ENCODE data around the gene JPH4.
"Not testable (repeated sequence)": the region's sequence is repeated elsewhere in the genome, so short reads cannot be mapped to it uniquely, and the experiment has no call there.

Gene JPH4

GRCh38 chr14:23601845-23602180 lies 23.2 kb upstream of the JPH4 start:
- TF ChIP-seq POLR2A (IDR thresholded peaks at IDR 0.05; ENCODE audit: extremely low read depth, insufficient read length) (no peak), MAX (IDR thresholded peaks at IDR 0.05; ENCODE audit: low read depth, low read length) (no peak), MYC (IDR thresholded peaks at IDR 0.05; ENCODE audit: low read depth, low read length) (no peak), CTCF (IDR thresholded peaks at IDR 0.05; ENCODE audit: low read depth, low read length) (no peak)
- H3K4me3 ChIP-seq (ENCODE audit: low read depth, low read length): no peak overlapping the region
- no peak for DNase-seq (ENCODE audit: low read depth)

- H3K4me3 ChIP-seq (ENCODE audit: low read depth, low read length): no peak overlapping the region
- no peak for DNase-seq (ENCODE audit: low read depth)
- TF ChIP-seq CTCF (IDR thresholded peaks at IDR 0.05; ENCODE audit: low read depth, low read length): no peak
- no peak for TF ChIP-seq MAX (IDR thresholded peaks at IDR 0.05; ENCODE audit: low read depth, low read length)
- TF ChIP-seq MYC (IDR thresholded peaks at IDR 0.05; ENCODE audit: low read depth, low read length): no peak
- no peak for TF ChIP-seq POLR2A (IDR thresholded peaks at IDR 0.05; ENCODE audit: extremely low read depth, insufficient read length)
Measured at GRCh38 chr14:23601424-23601823, 22.8 kb upstream of the JPH4 start.

- no peak for DNase-seq (ENCODE audit: low read depth)
- no peak overlapping the region for H3K4me3 ChIP-seq (ENCODE audit: low read depth, low read length)
- TF ChIP-seq MAX (IDR thresholded peaks at IDR 0.05; ENCODE audit: low read depth, low read length): no peak
- no peak for TF ChIP-seq MYC (IDR thresholded peaks at IDR 0.05; ENCODE audit: low read depth, low read length)
- TF ChIP-seq CTCF (IDR thresholded peaks at IDR 0.05; ENCODE audit: low read depth, low read length): no peak
- TF ChIP-seq POLR2A (IDR thresholded peaks at IDR 0.05; ENCODE audit: extremely low read depth, insufficient read length): no peak
Measured at GRCh38 chr14:23600806-23601205, 22.2 kb upstream of the JPH4 start.

- H3K4me3 ChIP-seq (ENCODE audit: low read depth, low read length): no peak overlapping the region
- no peak for DNase-seq (ENCODE audit: low read depth)
- TF ChIP-seq CTCF (IDR thresholded peaks at IDR 0.05; ENCODE audit: low read depth, low read length): no peak
- no peak for TF ChIP-seq MAX (IDR thresholded peaks at IDR 0.05; ENCODE audit: low read depth, low read length)
- no peak for TF ChIP-seq MYC (IDR thresholded peaks at IDR 0.05; ENCODE audit: low read depth, low read length)
- TF ChIP-seq POLR2A (IDR thresholded peaks at IDR 0.05; ENCODE audit: extremely low read depth, insufficient read length): no peak
Measured at GRCh38 chr14:23600322-23600707, 21.7 kb upstream of the JPH4 start.

- not testable (repeated sequence) for H3K4me3 ChIP-seq (ENCODE audit: low read depth, low read length); DNase-seq (ENCODE audit: low read depth)
Measured at GRCh38 chr14:23594191-23594590, 15.6 kb upstream of the JPH4 start.

- TF ChIP-seq POLR2A (IDR thresholded peaks at IDR 0.05; ENCODE audit: extremely low read depth, insufficient read length) (no peak), MYC (IDR thresholded peaks at IDR 0.05; ENCODE audit: low read depth, low read length) (no peak), CTCF (IDR thresholded peaks at IDR 0.05; ENCODE audit: low read depth, low read length) (no peak), MAX (IDR thresholded peaks at IDR 0.05; ENCODE audit: low read depth, low read length) (no peak)
- DNase-seq (ENCODE audit: low read depth): no peak
Measured at GRCh38 chr14:23590198-23590597, 11.6 kb upstream of the JPH4 start.

More at GRCh38 chr14:23590198-23590597, 11.6 kb upstream of the JPH4 start:
- H3K4me3 ChIP-seq (ENCODE audit: low read depth, low read length): no peak overlapping the region
